GM12865 (cell line): Measurements from ENCODE around the gene C20orf204.

ENCODE experiments used
- DNase-seq: peaks from one replicate; pipeline ENCODE4 v3.0.0; 2010; ENCODE audit warnings: low read depth
- H3K4me3 ChIP-seq: 2 replicates; pipeline ENCODE4 v1.5.1; 2011; ENCODE audit warnings: mild to moderate bottlenecking, low read depth, low read length, control low read depth
- CTCF ChIP-seq: IDR thresholded peaks from 2 replicates; pipeline ENCODE4 v1.5.1; 2011; ENCODE audit warnings: low read length, control low read depth, low read depth, inconsistent platforms; ENCODE audit not compliant: insufficient read depth; ENCODE audit errors: missing control alignments

C20orf204 gene

GRCh38 chr20:64069614-64070243 is 33.7 kb downstream of the C20orf204 start:
- TF ChIP-seq CTCF: peak; percentile 78
- DNase-seq: no peak
- H3K4me3 ChIP-seq: no peak overlapping the region

- TF ChIP-seq CTCF: no peak
- DNase-seq: no peak
- H3K4me3 ChIP-seq: no peak overlapping the region
Measured at GRCh38 chr20:64070244-64070993, 34.4 kb downstream of the C20orf204 start.

GRCh38 chr20:64071341-64072332 is 35.7 kb downstream of the C20orf204 start:
- TF ChIP-seq CTCF: no peak
- no peak overlapping the region for H3K4me3 ChIP-seq

GRCh38 chr20:64072498-64073063 is 36.6 kb downstream of the C20orf204 start:
- no peak for DNase-seq
- H3K4me3 ChIP-seq: no peak overlapping the region
- no peak for TF ChIP-seq CTCF

More at GRCh38 chr20:64071341-64072332, 35.7 kb downstream of the C20orf204 start:
- no peak for DNase-seq

GRCh38 chr20:64073476-64074183 is 37.6 kb downstream of the C20orf204 start:
- no peak for TF ChIP-seq CTCF
- no peak for DNase-seq
- no peak overlapping the region for H3K4me3 ChIP-seq

GRCh38 chr20:64074184-64074789 is 38.3 kb downstream of the C20orf204 start:
- no peak overlapping the region for H3K4me3 ChIP-seq
- no peak for TF ChIP-seq CTCF

More at GRCh38 chr20:64074184-64074789, 38.3 kb downstream of the C20orf204 start:
- no peak for DNase-seq
